Panc1 (cell line): Measurements from ENCODE around the gene FAM20B. TPM values are rescaled to one million over a fixed set of nuclear protein-coding genes. Genes with fewer than 3 reads are reported as not detected.

Source experiments
- ATAC-seq: fragments of 200-7000 bp; cut with Tn5 transposase; 2 replicates; pipeline ENCODE4 v1.9.1; 2020; ENCODE audit warnings: mild to moderate bottlenecking, moderate library complexity
- BruUV-seq: library from RNA; stranded (reverse); fragments of 400-500 nt; replicated peaks from 2 replicates; lab custom pipeline; 2021; lab: Mats Ljungman, UMichigan
- CTCF ChIA-PET: fragments of 300-600 bp; sonication (Branson Sonifier 250); formaldehyde crosslinking; loops from one replicate; lab custom pipeline; 2022; ENCODE audit warnings: antibody characterized with exemption; lab: Charles Lee
- POLR2A ChIA-PET: fragments of 300-600 bp; sonication (Branson Sonifier 250); formaldehyde crosslinking; loops from one replicate; lab custom pipeline; 2022; ENCODE audit warnings: antibody characterized with exemption; lab: Charles Lee
- DNase-seq: peaks from one replicate; pipeline ENCODE4 v3.0.0-alpha.2; 2010; ENCODE audit warnings: low read depth, low spot score
- H3K27ac ChIP-seq: 2 replicates; pipeline ENCODE4 v1.5.1; 2011; ENCODE audit warnings: mild to moderate bottlenecking, low read length, inconsistent platforms
- H3K27me3 ChIP-seq: fragments of 200-500 bp; sonication (Bioruptor generic); 2 replicates; pipeline ENCODE4 v1.6.0; 2014; ENCODE audit warnings: low read length, inconsistent platforms; ENCODE audit not compliant: control insufficient read depth, insufficient read depth
- H3K36me3 ChIP-seq: fragments of 200-500 bp; sonication (Bioruptor generic); 2 replicates; pipeline ENCODE4 v1.5.1; 2014; ENCODE audit warnings: inconsistent platforms, mild to moderate bottlenecking, low read length, moderate library complexity; ENCODE audit not compliant: control insufficient read depth, insufficient read depth
- H3K4me1 ChIP-seq: 2 replicates; pipeline ENCODE4 v1.5.1; 2011; ENCODE audit warnings: inconsistent platforms, mild to moderate bottlenecking, low read length, moderate library complexity; ENCODE audit not compliant: control insufficient read depth, insufficient read depth
- H3K4me3 ChIP-seq, 2 experiments: 2 replicates each; pipeline ENCODE4 v1.5.1; 2011 to 2012; ENCODE audit warnings: low read depth in 2 of 2, low read length in 2 of 2, mild to moderate bottlenecking in 2 of 2, inconsistent platforms in 1 of 2, moderate library complexity in 1 of 2
- H3K9me3 ChIP-seq: fragments of 200-500 bp; sonication (Bioruptor generic); 2 replicates; pipeline ENCODE4 v1.5.1; 2014; ENCODE audit warnings: low read depth, mild to moderate bottlenecking, inconsistent platforms, low read length, moderate library complexity; ENCODE audit not compliant: control insufficient read depth, insufficient read depth
- CTCF ChIP-seq: fragments of 450-650 bp; IDR thresholded peaks from 2 replicates; pipeline ENCODE4 v1.5.1; 2017; ENCODE audit warnings: mild to moderate bottlenecking
- POLR2AphosphoS5 ChIP-seq: IDR thresholded peaks from 2 replicates; pipeline ENCODE4 v1.6.1; 2012; ENCODE audit warnings: mild to moderate bottlenecking, low read depth, low read length, moderate library complexity
- REST ChIP-seq, 2 experiments: IDR thresholded peaks; 2 replicates each; pipeline ENCODE4 v1.6.1; 2011 to 2012; ENCODE audit warnings: low read depth in 2 of 2, control low read depth in 1 of 2, low read length in 1 of 2, mild to moderate bottlenecking in 1 of 2, moderate library complexity in 1 of 2; ENCODE audit not compliant: insufficient read depth in 1 of 2
- SIN3A ChIP-seq: IDR thresholded peaks from 2 replicates; pipeline ENCODE4 v1.6.1; 2012; ENCODE audit warnings: low read depth, mild to moderate bottlenecking, low read length, moderate library complexity, borderline replicate concordance; ENCODE audit not compliant: insufficient read depth
- TCF7L2 ChIP-seq: IDR thresholded peaks from 2 replicates; pipeline ENCODE4 v1.6.1; 2011; ENCODE audit warnings: mild to moderate bottlenecking, low read depth, low read length, inconsistent platforms
- in situ Hi-C: cut with HindIII; loops from 2 replicates; pipeline ENCODE4 v1.10.0; 2016; ENCODE audit warnings: low sequenced_read_pairs, low pct_unique_long_range_greater_than_20kb
- intact Hi-C: fragments of 100-400 bp; cut with micrococcal nuclease; formaldehyde crosslinking; loops from one replicate; pipeline ENCODE4 v1.10.0; 2022; ENCODE audit not compliant: unreplicated experiment
- total RNA-seq: library from RNA; stranded (reverse); gene quantifications from one replicate; pipeline ENCODE4 v1.2.1, GENCODE V29; 2021; ENCODE audit not compliant: unreplicated experiment

The FAM20B gene
- total RNA-seq, 1 experiment from 2014 or later: 49.9 TPM

GRCh38 chr1:179121159-179121938, 95.7 kb downstream of the FAM20B start:
- ATAC-seq (peak; percentile 66), DNase-seq (no peak)
- H3K27me3 ChIP-seq: no peaks in the 10 kb centered on the region
- CTCF ChIA-PET: interaction anchor here (0.6 to 1.6 kb wide), 7 partner anchors 9 to 172 kb away, joined by 3 to 9 read pairs (median 5); partner anchors contain the start of gene SOAT1
- intact Hi-C loops: loop anchor here (2.0 to 5.0 kb wide), 3 partner anchors 71 to 246 kb away; partner anchors contain the start of genes AXDND1 and SOAT1
- H3K4me3 ChIP-seq: no peak overlapping the region
- no peaks in the 10 kb centered on the region for H3K9me3 ChIP-seq
- peaks cover 5% of the 10 kb centered on the region; the same call in 1 of the 2 replicates for H3K36me3 ChIP-seq
- POLR2A ChIA-PET: interaction anchor here (0.6 kb wide), 1 partner anchor 42 kb away, joined by 5 read pairs; no protein-coding TSS in a partner anchor
- no peak for TF ChIP-seq POLR2AphosphoS5
- peak; percentile 74; the same call in 1 of the 2 replicates for TF ChIP-seq CTCF
- no peak overlapping the region for H3K27ac ChIP-seq
- no TSS peak for BruUV-seq
- no peaks in the 10 kb centered on the region for H3K4me1 ChIP-seq
- in situ Hi-C loops: no loop called here

- POLR2A ChIA-PET: no interaction called here
These were observed 99.2 kb downstream of the FAM20B start for GRCh38 chr1:179124873-179125272.

More at GRCh38 chr1:179124873-179125272, 99.2 kb downstream of the FAM20B start:
- intact Hi-C loops (loop anchor here (5.0 kb wide), 1 partner anchor 242 kb away; the partner anchor contains the start of gene AXDND1), in situ Hi-C loops (no loop called here)
- H3K36me3 ChIP-seq: no peaks in the 10 kb centered on the region; the same call in 1 of the 2 replicates
- DNase-seq: no peak
- CTCF ChIA-PET: no interaction called here
- no peak for TF ChIP-seq REST (IDR thresholded peaks at IDR 0.05; ENCODE audit: insufficient read depth in 1 of 2, low read depth in 2 of 2, low read length in 1 of 2)
- no peak for TF ChIP-seq TCF7L2
- no peak for TF ChIP-seq SIN3A
- TF ChIP-seq POLR2AphosphoS5: no peak
- TF ChIP-seq CTCF: no peak
- no peak overlapping the region for H3K27ac ChIP-seq
- no TSS peak for BruUV-seq
- ATAC-seq: no peak
- H3K9me3 ChIP-seq: no peaks in the 10 kb centered on the region
- H3K4me1 ChIP-seq: peaks cover 10% of the 10 kb centered on the region
- H3K4me3 ChIP-seq: no peak overlapping the region
- no peaks in the 10 kb centered on the region for H3K27me3 ChIP-seq

Other genes with a start within 250 kb of the FAM20B start
- gene ANGPTL1, start 154.8 kb upstream of the FAM20B start, total RNA-seq: not detected
- 51.5 TPM for gene TOR3A, start 56.2 kb downstream of the FAM20B start, total RNA-seq
- 38.3 TPM for gene ABL2, start 203.8 kb downstream of the FAM20B start, total RNA-seq